ENCODE measurements around the gene MAP3K13.
"Not testable (repeated sequence)": the region's sequence is repeated elsewhere in the genome, so short reads cannot be mapped to it uniquely, and the experiment has no call there.

DNA sequence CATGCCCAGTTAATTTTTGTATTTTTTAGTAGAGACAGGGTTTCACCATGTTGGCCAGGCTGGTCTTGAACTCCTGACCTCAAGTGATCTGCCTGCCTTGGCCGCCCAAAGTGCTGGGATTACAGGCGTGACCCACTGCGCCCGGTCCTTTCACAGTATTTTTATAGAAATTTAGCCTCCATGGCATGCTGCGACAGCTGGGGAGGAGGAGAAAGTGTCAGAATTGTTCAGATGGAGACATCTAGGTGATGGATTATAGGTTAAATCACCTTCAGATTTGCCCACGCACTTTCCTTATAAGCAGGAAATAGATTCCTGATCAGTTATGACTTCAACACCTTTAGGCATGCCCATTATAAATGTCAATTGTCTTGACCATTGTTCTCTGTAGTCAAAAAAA is 7.4 kb downstream of the MAP3K13 start:
- TF ChIP-seq, protein P1, sequence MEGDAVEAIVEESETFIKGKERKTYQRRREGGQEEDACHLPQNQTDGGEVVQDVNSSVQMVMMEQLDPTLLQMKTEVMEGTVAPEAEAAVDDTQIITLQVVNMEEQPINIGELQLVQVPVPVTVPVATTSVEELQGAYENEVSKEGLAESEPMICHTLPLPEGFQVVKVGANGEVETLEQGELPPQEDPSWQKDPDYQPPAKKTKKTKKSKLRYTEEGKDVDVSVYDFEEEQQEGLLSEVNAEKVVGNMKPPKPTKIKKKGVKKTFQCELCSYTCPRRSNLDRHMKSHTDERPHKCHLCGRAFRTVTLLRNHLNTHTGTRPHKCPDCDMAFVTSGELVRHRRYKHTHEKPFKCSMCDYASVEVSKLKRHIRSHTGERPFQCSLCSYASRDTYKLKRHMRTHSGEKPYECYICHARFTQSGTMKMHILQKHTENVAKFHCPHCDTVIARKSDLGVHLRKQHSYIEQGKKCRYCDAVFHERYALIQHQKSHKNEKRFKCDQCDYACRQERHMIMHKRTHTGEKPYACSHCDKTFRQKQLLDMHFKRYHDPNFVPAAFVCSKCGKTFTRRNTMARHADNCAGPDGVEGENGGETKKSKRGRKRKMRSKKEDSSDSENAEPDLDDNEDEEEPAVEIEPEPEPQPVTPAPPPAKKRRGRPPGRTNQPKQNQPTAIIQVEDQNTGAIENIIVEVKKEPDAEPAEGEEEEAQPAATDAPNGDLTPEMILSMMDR (IDR thresholded peaks at IDR 0.05; ENCODE audit: insufficient read depth, low read depth, low read length) = not testable (repeated sequence)
- not testable (repeated sequence) for TF ChIP-seq EZH2 (IDR thresholded peaks at IDR 0.05; ENCODE audit: insufficient read depth, low read length)

All from astrocyte (in vitro differentiated cells and primary cell).